Measurements from ENCODE around the gene BEX2. TPM values are rescaled to one million over a fixed set of nuclear protein-coding genes. Genes with fewer than 3 reads are reported as not detected.

The BEX2 gene
- 8.7 to 11.6 TPM (median 10.6 TPM) in 5 replicates for total RNA-seq (2022; extraction: Qiagen RNA extraction)

DNA sequence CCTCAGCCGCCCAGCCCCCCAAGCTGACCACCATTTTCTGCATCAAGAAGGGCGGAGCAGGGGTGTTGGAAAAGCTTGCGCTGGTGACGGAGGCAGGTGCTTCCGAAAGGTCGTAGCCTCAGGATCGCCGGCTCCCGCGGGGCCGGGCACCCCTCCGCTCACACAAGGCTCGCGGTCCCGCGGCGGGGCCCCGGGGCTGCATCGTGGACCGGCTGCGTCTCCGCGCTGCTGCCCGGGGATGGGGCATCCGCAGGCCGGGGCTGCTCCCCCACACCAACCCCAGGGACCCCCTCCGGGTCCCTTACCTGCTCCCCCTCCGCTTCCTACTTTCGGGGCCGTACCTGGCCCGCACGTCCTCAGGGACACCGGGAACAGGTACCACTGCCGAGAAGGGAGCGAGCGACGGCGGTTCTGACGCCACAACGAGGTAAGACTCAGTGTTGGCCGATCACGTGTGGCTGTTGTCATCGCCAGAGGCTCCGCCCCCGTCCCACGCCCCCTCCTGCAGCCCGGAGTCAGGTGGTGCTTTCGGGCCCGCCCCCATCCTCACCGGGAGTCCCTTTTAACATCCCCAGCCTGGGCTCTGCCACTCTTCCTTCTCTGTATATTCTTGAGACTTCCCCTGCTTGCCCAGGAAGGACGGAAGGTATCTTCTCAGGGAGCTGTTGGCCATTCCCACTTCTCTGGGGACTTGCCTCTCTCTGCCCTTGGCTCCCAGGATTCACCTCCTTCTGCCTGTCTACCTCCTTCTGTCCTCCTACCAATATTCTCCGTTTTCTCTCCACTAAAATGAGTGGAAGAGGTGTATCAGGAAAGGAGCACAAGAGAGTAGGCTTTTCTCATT lies at the start of gene BEX2:
TSS of gene BEX2 (minus strand) at position 436 of the 844 bp plus-strand sequence. CDS start 1,014 bp downstream, outside the sequence.

DNA sequence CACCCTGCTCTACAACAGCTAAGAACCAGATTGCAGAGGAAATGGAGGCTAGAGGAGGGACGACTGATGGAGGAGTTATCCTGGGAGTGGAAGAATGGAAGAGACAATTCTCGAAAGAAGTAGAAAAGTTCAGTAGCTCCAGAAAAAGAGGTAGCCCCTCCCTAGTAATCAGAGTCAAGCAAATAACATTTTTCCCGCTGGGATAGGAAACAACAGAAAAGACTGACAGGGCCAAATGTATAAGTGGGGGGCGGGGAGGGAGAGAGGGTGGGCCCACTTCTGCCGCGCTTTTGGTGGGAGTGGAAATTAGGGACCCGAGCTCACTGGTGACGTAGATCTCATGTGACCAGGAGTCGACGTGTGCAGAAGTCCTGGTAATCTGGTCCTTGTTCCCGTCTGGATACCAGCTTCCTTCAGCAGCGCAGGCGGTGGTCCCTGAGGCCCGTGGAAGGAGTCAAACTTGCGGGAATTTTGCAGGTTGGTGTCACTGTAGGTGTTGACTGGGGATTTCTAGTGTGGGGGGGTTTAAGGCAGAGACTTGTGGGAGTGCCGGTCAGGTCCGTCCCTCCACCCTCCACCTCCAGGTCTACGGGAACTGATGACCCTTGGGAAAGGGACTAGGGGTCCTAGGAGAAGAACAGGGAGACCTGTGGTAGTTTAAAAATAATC lies 45.5 kb upstream of the BEX2 start, which contains the start of gene TCEAL9:
TSS of gene TCEAL9 (plus strand) at position 377 of the 669 bp plus-strand sequence. CDS start 1,179 bp downstream, outside the sequence.

DNA sequence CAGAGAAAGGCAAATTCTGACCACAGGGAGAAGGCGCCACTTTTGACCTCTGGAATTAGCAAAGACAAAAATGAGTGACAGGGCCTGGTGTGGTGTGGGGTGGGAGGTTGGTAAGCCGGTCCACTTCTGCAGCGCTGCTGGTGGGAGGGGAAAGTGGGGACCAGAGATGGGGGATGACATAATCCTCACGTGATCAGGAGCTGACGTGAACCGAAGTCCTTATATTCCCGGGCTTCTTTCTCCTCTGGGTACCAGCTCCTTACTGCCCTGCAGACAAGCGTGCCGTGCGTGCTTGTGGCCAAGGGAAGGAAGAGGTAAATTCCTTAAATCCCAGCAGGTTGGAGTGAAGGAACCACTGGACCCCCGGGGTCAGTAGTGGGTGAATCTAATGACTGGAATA lies 19.2 kb upstream of the BEX2 start, which contains the start of gene TCEAL7:
TSS of gene TCEAL7 (plus strand) at position 249 of the 400 bp plus-strand sequence. CDS start 1,165 bp downstream, outside the sequence.

DNA sequence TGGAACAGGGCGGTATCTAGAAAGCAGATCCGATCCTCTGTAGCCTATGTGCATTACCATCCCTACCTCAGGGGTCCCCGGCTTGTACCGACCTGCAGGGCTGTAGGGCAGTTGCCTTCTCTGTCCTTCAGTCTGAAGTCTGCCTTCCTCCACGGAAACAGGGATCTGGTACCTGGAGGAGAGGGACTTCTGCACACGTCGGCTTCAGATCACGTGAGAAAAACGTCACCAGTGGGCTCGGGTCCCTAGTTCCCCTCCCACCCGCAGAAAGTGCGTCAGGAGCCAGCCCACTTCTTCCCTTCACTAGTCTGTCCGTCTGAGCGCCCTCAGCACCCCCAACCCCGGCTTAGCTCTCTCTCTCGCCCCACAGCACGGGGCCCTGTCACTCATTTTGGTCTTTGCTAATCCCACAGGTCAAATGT lies 34.2 kb downstream of the BEX2 start, which contains the start of gene TCEAL5:
TSS of gene TCEAL5 (minus strand) at position 170 of the 422 bp plus-strand sequence. CDS start 2,187 bp downstream, outside the sequence.

Other genes with a start within 250 kb of the BEX2 start
- not detected in 5 replicates for gene BEX1, start 246.8 kb downstream of the BEX2 start, total RNA-seq (2022; extraction: Qiagen RNA extraction)
- 0.03 to 0.06 TPM (median 0.03 TPM) in 3 of 5 replicates, not detected in the others for gene NXF3, start 217.8 kb downstream of the BEX2 start, total RNA-seq (2022; extraction: Qiagen RNA extraction)
- gene BEX4, start 95.9 kb downstream of the BEX2 start, total RNA-seq (2022; extraction: Qiagen RNA extraction), result 1.9 to 2.7 TPM (median 2.5 TPM) in 5 replicates
- gene TCEAL8, start 55.8 kb downstream of the BEX2 start, total RNA-seq (2022; extraction: Qiagen RNA extraction), result 26.2 to 36.2 TPM (median 30.4 TPM) in 5 replicates
- gene TCEAL5, start 34.2 kb downstream of the BEX2 start, total RNA-seq (2022; extraction: Qiagen RNA extraction), result not detected in 5 replicates
- gene TCEAL7, start 19.2 kb upstream of the BEX2 start, total RNA-seq (2022; extraction: Qiagen RNA extraction), result not detected in 5 replicates
- gene TCEAL9, start 45.5 kb upstream of the BEX2 start, total RNA-seq (2022; extraction: Qiagen RNA extraction), result 88.1 to 146 TPM (median 97.0 TPM) in 5 replicates
- 239 to 261 TPM (median 251 TPM) in 5 replicates for gene BEX3, start 65.5 kb upstream of the BEX2 start, total RNA-seq (2022; extraction: Qiagen RNA extraction)
- 0.06 to 0.15 TPM (median 0.10 TPM) in 5 replicates for gene RAB40A, start 208.5 kb upstream of the BEX2 start, total RNA-seq (2022; extraction: Qiagen RNA extraction)

All from A549 treated with AZD2906 at 1 μM for 4 hours (cell line).